Measurements from ENCODE around the gene PLA2G12A.
A peak's percentile ranks its signal among the peaks of the same experiment; 100 is the strongest.

The PLA2G12A gene

GRCh38 chr4:109733728-109734127 is 3.9 kb upstream of the PLA2G12A start:
- no peak overlapping the region for H2AK5ac ChIP-seq (ENCODE audit: low read length, severe bottlenecking)
- H3K9ac ChIP-seq (ENCODE audit: low read length), result no peak overlapping the region
- H3K9me3 ChIP-seq (ENCODE audit: control insufficient read depth, low read length), result no peaks in the 10 kb centered on the region
- H4K91ac ChIP-seq (ENCODE audit: low read length), result no peak overlapping the region
- H2AFZ ChIP-seq (ENCODE audit: low read depth, low read length), result no peak overlapping the region
- H4K8ac ChIP-seq (ENCODE audit: low read length), result no peak overlapping the region
- no peak for DNase-seq
- no peak overlapping the region for H3K14ac ChIP-seq (ENCODE audit: low read length in 2 of 2)
- H3K4me2 ChIP-seq (ENCODE audit: low read length, poor library complexity, severe bottlenecking), result no peak overlapping the region
- H3K79me1 ChIP-seq (replicated peaks; ENCODE audit: low read length, poor library complexity, severe bottlenecking), result peaks cover 7% of the 10 kb centered on the region
- WGBS, result 97% methylated on average over 3 of the region's 5 CpGs
- H2BK120ac ChIP-seq (ENCODE audit: low read depth, low read length), result no peak overlapping the region
- no peaks in the 10 kb centered on the region for H3K36me3 ChIP-seq (ENCODE audit: control insufficient read depth in 1 of 2, insufficient read depth in 2 of 2, low read depth in 1 of 2, low read length in 2 of 2)
- H3K4me3 ChIP-seq (ENCODE audit: insufficient read depth in 1 of 2, low read depth in 1 of 2, low read length in 2 of 2), result no peak overlapping the region
- no peak overlapping the region for H3K4ac ChIP-seq (ENCODE audit: low read depth in 1 of 2, low read length in 2 of 2)
- no peak overlapping the region for H2BK12ac ChIP-seq (ENCODE audit: low read length in 2 of 2)
- H3K18ac ChIP-seq (ENCODE audit: low read depth in 1 of 2, low read length in 2 of 2), result no peak overlapping the region
- no peak overlapping the region for H3K27ac ChIP-seq (ENCODE audit: low read length, poor library complexity, severe bottlenecking)
- peaks cover 2% of the 10 kb centered on the region for H3K4me1 ChIP-seq (ENCODE audit: control insufficient read depth, insufficient read depth, low read depth, low read length)
- H3K23ac ChIP-seq (ENCODE audit: low read length in 2 of 2), result no peak overlapping the region
- no peak overlapping the region for H2BK15ac ChIP-seq (ENCODE audit: low read depth, poor library complexity, severe bottlenecking)
- no peak overlapping the region for H2BK5ac ChIP-seq (ENCODE audit: low read depth, low read length, poor library complexity, severe bottlenecking)
- H3K27me3 ChIP-seq (ENCODE audit: control insufficient read depth in 1 of 2, insufficient read depth in 1 of 2, low read length in 2 of 2), result peaks cover 0 to 3% of the 10 kb centered on the region in 2 experiments

- no peak overlapping the region for H3K23ac ChIP-seq (ENCODE audit: low read length in 2 of 2)
- peak overlapping the region; percentile 99 for H3K4me2 ChIP-seq (ENCODE audit: low read length, poor library complexity, severe bottlenecking)
- H3K27ac ChIP-seq (ENCODE audit: low read length, poor library complexity, severe bottlenecking), result peak overlapping the region; percentile 76
- peaks cover 17% of the 10 kb centered on the region for H3K79me1 ChIP-seq (replicated peaks; ENCODE audit: low read length, poor library complexity, severe bottlenecking)
- 63% methylated on average over 17 of the region's 21 CpGs for WGBS
- peak overlapping the region; percentile 75 to 84 for H3K4me3 ChIP-seq (ENCODE audit: insufficient read depth in 1 of 2, low read depth in 1 of 2, low read length in 2 of 2)
- no peak overlapping the region for H2AK5ac ChIP-seq (ENCODE audit: low read length, severe bottlenecking)
- no peak overlapping the region for H2BK120ac ChIP-seq (ENCODE audit: low read depth, low read length)
- peaks cover 3% of the 10 kb centered on the region for H3K4me1 ChIP-seq (ENCODE audit: control insufficient read depth, insufficient read depth, low read depth, low read length)
- peak overlapping the region in 1 of 2 experiments; percentile 87 for H3K4ac ChIP-seq (ENCODE audit: low read depth in 1 of 2, low read length in 2 of 2)
- no peak overlapping the region for H3K14ac ChIP-seq (ENCODE audit: low read length in 2 of 2)
- H3K27me3 ChIP-seq (ENCODE audit: control insufficient read depth in 1 of 2, insufficient read depth in 1 of 2, low read length in 2 of 2), result no peaks in the 10 kb centered on the region
- no peak overlapping the region for H2BK12ac ChIP-seq (ENCODE audit: low read length in 2 of 2)
- peak overlapping the region; percentile 35 for H2BK5ac ChIP-seq (ENCODE audit: low read depth, low read length, poor library complexity, severe bottlenecking)
- H3K36me3 ChIP-seq (ENCODE audit: control insufficient read depth in 1 of 2, insufficient read depth in 2 of 2, low read depth in 1 of 2, low read length in 2 of 2), result no peaks in the 10 kb centered on the region
- H2BK15ac ChIP-seq (ENCODE audit: low read depth, poor library complexity, severe bottlenecking), result no peak overlapping the region
- H2AFZ ChIP-seq (ENCODE audit: low read depth, low read length), result peak overlapping the region; percentile 59
- H3K9me3 ChIP-seq (ENCODE audit: control insufficient read depth, low read length), result no peaks in the 10 kb centered on the region
- no peak overlapping the region for H4K91ac ChIP-seq (ENCODE audit: low read length)
- no peak for DNase-seq
- H4K8ac ChIP-seq (ENCODE audit: low read length), result no peak overlapping the region
- peak overlapping the region; percentile 37 to 45 for H3K18ac ChIP-seq (ENCODE audit: low read depth in 1 of 2, low read length in 2 of 2)
- H3K9ac ChIP-seq (ENCODE audit: low read length), result peak overlapping the region; percentile 94
Measured at GRCh38 chr4:109730619-109731545, 1.0 kb upstream of the PLA2G12A start.

DNA sequence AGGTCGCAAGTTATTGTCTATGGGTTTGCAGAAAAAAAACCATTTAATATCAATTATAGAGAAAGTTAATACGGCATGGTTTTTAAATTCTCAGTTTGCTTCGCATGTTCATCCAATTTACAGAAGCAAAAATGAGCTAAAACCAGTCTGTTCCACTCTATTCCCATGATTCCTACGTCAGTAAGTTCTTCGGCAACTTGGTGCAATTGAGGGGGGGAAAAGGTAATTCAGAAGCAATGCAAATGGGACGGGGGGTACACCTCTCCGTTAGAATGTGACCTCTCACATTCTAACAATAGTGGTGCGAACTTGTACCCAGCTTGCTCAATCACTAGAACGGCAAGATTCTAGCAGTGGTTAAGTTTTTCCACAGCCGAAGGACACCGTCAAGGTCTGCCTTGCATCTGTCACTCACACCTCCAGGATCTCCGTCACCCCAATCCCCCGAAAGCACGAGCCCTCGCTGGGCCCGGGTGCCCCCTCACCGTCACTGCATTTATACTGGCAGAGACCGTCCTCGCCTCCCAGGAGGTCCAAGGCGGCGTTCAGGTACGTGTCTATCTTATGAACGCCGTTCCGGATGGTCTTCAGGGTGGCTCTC is 653 bp downstream of the PLA2G12A start:
- Histone ChIP-seq H3K4ac (ENCODE audit: low read depth in 1 of 2, low read length in 2 of 2) (peak overlapping the region in 1 of 2 experiments; percentile 19), H3K79me1 (replicated peaks; ENCODE audit: low read length, poor library complexity, severe bottlenecking) (peaks cover 19% of the 10 kb centered on the region), H2AK5ac (ENCODE audit: low read length, severe bottlenecking) (no peak overlapping the region), H3K9ac (ENCODE audit: low read length) (peak overlapping the region; percentile 93), H3K4me1 (ENCODE audit: control insufficient read depth, insufficient read depth, low read depth, low read length) (peaks cover 3% of the 10 kb centered on the region), H3K4me2 (ENCODE audit: low read length, poor library complexity, severe bottlenecking) (peak overlapping the region; percentile 88), H3K36me3 (ENCODE audit: control insufficient read depth in 1 of 2, insufficient read depth in 2 of 2, low read depth in 1 of 2, low read length in 2 of 2) (no peaks in the 10 kb centered on the region), H3K27me3 (ENCODE audit: control insufficient read depth in 1 of 2, insufficient read depth in 1 of 2, low read length in 2 of 2) (no peaks in the 10 kb centered on the region), H2BK15ac (ENCODE audit: low read depth, poor library complexity, severe bottlenecking) (no peak overlapping the region), H3K23ac (ENCODE audit: low read length in 2 of 2) (no peak overlapping the region), H2BK5ac (ENCODE audit: low read depth, low read length, poor library complexity, severe bottlenecking) (no peak overlapping the region), H3K4me3 (ENCODE audit: insufficient read depth in 1 of 2, low read depth in 1 of 2, low read length in 2 of 2) (peak overlapping the region; percentile 84 to 95), H3K27ac (ENCODE audit: low read length, poor library complexity, severe bottlenecking) (no peak overlapping the region), H2AFZ (ENCODE audit: low read depth, low read length) (peak overlapping the region; percentile 100), H2BK12ac (ENCODE audit: low read length in 2 of 2) (no peak overlapping the region), H4K8ac (ENCODE audit: low read length) (no peak overlapping the region), H2BK120ac (ENCODE audit: low read depth, low read length) (no peak overlapping the region), H3K9me3 (ENCODE audit: control insufficient read depth, low read length) (no peaks in the 10 kb centered on the region), H3K14ac (ENCODE audit: low read length in 2 of 2) (peak overlapping the region in 1 of 2 experiments; percentile 87), H4K91ac (ENCODE audit: low read length) (no peak overlapping the region), H3K18ac (ENCODE audit: low read depth in 1 of 2, low read length in 2 of 2) (peak overlapping the region in 1 of 2 experiments; percentile 98)
- DNase-seq, result peak; percentile 33
- WGBS, result 1% methylated on average over 21 of the region's 25 CpGs

DNA sequence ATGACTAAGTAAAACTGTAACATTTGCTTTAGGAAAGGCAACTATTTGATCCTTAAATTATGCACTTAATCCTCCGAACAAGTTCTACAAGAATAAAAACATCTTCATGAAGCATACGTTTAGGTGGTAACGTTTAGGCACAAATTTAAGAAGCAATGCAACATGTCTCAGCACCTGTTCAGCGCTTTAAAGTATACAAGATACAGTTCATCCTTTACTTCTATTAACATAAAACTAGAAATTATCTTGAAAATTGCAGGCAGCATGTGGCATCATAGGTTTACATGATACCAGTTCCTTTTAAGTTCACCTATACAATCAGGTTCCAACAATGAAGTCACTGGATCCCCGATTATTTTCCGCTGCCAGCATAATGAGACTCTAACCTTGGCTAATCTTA is 1.5 kb downstream of the PLA2G12A start:
- H3K27ac ChIP-seq (ENCODE audit: low read length, poor library complexity, severe bottlenecking), result no peak overlapping the region
- H3K4me2 ChIP-seq (ENCODE audit: low read length, poor library complexity, severe bottlenecking), result no peak overlapping the region
- peaks cover 21% of the 10 kb centered on the region for H3K79me1 ChIP-seq (replicated peaks; ENCODE audit: low read length, poor library complexity, severe bottlenecking)
- no peaks in the 10 kb centered on the region for H3K36me3 ChIP-seq (ENCODE audit: control insufficient read depth in 1 of 2, insufficient read depth in 2 of 2, low read depth in 1 of 2, low read length in 2 of 2)
- no peak overlapping the region for H2BK12ac ChIP-seq (ENCODE audit: low read length in 2 of 2)
- no peak overlapping the region for H3K14ac ChIP-seq (ENCODE audit: low read length in 2 of 2)
- H3K18ac ChIP-seq (ENCODE audit: low read depth in 1 of 2, low read length in 2 of 2), result no peak overlapping the region
- H3K27me3 ChIP-seq (ENCODE audit: control insufficient read depth in 1 of 2, insufficient read depth in 1 of 2, low read length in 2 of 2), result no peaks in the 10 kb centered on the region
- no peak overlapping the region for H2AK5ac ChIP-seq (ENCODE audit: low read length, severe bottlenecking)
- peak overlapping the region in 1 of 2 experiments; percentile 84 for H3K4me3 ChIP-seq (ENCODE audit: insufficient read depth in 1 of 2, low read depth in 1 of 2, low read length in 2 of 2)
- no peak overlapping the region for H2BK120ac ChIP-seq (ENCODE audit: low read depth, low read length)
- H3K9ac ChIP-seq (ENCODE audit: low read length), result peak overlapping the region; percentile 93
- H3K4me1 ChIP-seq (ENCODE audit: control insufficient read depth, insufficient read depth, low read depth, low read length), result peaks cover 3% of the 10 kb centered on the region
- WGBS, result 72% methylated on average over 5 of the region's 6 CpGs
- no peaks in the 10 kb centered on the region for H3K9me3 ChIP-seq (ENCODE audit: control insufficient read depth, low read length)
- H4K91ac ChIP-seq (ENCODE audit: low read length), result no peak overlapping the region
- no peak overlapping the region for H2AFZ ChIP-seq (ENCODE audit: low read depth, low read length)
- H3K23ac ChIP-seq (ENCODE audit: low read length in 2 of 2), result no peak overlapping the region
- H2BK15ac ChIP-seq (ENCODE audit: low read depth, poor library complexity, severe bottlenecking), result no peak overlapping the region
- no peak overlapping the region for H3K4ac ChIP-seq (ENCODE audit: low read depth in 1 of 2, low read length in 2 of 2)
- H2BK5ac ChIP-seq (ENCODE audit: low read depth, low read length, poor library complexity, severe bottlenecking), result no peak overlapping the region
- H4K8ac ChIP-seq (ENCODE audit: low read length), result no peak overlapping the region
- DNase-seq, result no peak
